ENCODE results near the gene ACTR1B. TPM values are rescaled to one million over a fixed set of nuclear protein-coding genes. Genes with fewer than 3 reads are reported as not detected.
A peak's percentile ranks its signal among the peaks of the same experiment; 100 is the strongest.
"Not testable (repeated sequence)": the region's sequence is repeated elsewhere in the genome, so short reads cannot be mapped to it uniquely, and the experiment has no call there.

ACTR1B gene
- total RNA-seq (2014; rRNA removed; shearing (Covaris generic)) = 57.6 and 68.4 TPM in 2 replicates

DNA sequence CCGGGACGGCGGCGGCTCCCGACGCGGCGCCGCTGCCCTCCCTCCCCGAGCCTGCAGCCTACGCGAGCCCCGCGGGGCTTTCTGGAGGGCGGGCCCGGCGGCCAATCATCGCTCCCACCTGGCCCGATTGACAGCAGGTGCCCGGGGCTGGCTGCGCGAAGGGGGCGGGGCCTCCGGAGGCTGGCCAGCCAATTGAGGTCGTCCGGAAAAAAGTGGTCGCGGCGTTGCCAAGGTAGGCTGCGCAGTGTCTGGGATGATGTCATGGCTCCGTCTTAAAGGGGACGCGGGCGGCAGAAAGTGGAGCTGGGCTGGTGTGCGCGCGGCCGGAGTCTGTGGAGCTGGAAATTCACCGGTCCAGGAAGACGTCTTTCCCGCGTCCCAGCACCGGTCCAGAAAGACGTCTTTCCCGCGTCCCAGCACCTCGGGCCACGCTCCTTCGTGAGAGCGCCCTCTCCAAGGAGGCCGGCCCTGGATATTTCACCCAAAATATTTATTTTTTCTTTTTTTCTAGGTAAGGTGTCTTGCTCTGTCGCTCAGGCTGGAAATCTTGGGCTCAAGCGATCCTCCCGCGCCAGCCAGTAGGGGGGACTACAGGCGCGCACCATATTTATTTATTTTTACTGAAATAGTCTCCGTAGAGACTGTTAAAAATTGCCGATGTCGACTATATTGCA is at the start of gene ACTR1B:
ACTR1B (minus strand) TSS at position 83 of the 674 bp plus-strand sequence. CDS start 154 bp downstream, outside the sequence.
- in situ Hi-C loops (cut with HindIII; ENCODE audit: low sequenced_read_pairs) = no loop called here
- DNase-seq (ENCODE audit: low spot score) = peak; percentile 99

DNA sequence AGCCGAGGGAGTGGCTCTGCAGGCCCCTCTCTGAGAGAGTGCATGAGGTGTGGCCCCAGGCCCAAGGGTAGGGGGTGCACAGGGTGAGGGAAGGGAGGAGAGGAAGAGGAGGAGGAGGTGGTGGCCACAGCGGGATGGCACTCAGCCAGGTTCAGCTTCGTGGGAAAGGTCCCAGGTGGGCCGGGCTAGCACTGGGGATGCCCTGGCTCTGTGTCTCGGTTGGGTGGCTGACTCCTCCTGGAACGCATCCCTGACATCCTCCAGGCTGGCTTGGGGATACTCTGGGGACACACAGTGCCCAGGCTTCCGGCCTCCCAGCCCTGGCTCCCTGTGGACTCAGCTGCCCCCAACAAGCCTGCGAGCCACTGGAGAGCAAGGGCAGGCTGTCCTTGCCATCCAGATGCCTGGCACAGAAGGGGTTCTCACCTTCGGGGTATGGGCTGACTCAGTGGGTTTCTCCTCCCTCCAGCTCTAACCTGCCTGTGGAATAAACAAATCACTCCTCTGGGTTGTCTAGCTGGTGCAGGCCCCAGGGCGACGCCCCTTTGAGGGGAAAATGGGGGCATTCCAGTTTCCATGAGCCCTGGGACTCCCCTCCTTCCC is 49.0 kb upstream of the ACTR1B start:
- in situ Hi-C loops (cut with HindIII; ENCODE audit: low sequenced_read_pairs) = no loop called here

DNA sequence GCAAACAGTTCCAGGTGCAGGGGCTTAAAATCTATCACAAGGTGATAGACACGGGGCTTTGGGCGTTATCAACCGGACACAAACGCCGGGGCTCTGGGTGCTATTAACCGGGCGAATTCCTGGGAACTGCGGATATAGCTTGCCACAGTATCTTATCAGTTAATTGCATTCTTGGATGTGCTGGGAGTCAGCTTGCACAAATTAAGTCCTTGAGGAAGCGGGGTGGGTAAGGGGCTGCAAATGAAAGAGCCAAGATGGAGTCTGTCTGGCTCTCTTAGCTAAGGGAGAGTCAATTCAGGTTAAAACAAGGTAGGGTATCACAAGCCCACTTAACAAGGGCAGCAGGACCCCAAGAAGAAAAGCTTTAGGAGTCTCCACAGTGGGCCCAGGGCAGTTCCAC is 48.3 kb upstream of the ACTR1B start:
- in situ Hi-C loops (cut with HindIII; ENCODE audit: low sequenced_read_pairs) = not testable (repeated sequence)

More for the DNA sequence above, 49.0 kb upstream of the ACTR1B start:
- no peak for DNase-seq (ENCODE audit: low spot score)

GRCh38 chr2:97711394-97711711 is 47.5 kb upstream of the ACTR1B start:
- in situ Hi-C loops (cut with HindIII; ENCODE audit: low sequenced_read_pairs) = no loop called here
- no peak for DNase-seq (ENCODE audit: low spot score)

More for the DNA sequence above, 48.3 kb upstream of the ACTR1B start:
- DNase-seq (ENCODE audit: low spot score) = not testable (repeated sequence)

- no peak for DNase-seq (ENCODE audit: low spot score)
- in situ Hi-C loops (cut with HindIII; ENCODE audit: low sequenced_read_pairs) = no loop called here
Measured at GRCh38 chr2:97708608-97709007, 44.8 kb upstream of the ACTR1B start.

DNA sequence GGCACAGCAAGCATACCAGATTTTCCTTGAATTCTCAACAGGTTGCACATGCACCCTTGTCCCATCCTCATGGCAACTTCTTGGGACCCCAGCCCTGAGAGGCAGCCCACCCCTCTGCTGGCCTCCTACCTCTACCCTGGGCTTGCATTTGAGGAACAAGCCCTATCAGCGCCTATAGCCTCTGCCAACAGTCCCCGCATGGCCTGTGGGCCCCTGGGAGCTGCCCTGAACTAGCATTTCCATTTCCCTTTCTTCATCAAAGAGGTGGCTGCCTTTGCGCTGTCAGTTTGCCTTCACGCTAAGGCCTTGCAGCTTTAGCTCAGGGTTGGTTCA is 44.2 kb upstream of the ACTR1B start:
- no peak for DNase-seq (ENCODE audit: low spot score)
- in situ Hi-C loops (cut with HindIII; ENCODE audit: low sequenced_read_pairs) = no loop called here

DNA sequence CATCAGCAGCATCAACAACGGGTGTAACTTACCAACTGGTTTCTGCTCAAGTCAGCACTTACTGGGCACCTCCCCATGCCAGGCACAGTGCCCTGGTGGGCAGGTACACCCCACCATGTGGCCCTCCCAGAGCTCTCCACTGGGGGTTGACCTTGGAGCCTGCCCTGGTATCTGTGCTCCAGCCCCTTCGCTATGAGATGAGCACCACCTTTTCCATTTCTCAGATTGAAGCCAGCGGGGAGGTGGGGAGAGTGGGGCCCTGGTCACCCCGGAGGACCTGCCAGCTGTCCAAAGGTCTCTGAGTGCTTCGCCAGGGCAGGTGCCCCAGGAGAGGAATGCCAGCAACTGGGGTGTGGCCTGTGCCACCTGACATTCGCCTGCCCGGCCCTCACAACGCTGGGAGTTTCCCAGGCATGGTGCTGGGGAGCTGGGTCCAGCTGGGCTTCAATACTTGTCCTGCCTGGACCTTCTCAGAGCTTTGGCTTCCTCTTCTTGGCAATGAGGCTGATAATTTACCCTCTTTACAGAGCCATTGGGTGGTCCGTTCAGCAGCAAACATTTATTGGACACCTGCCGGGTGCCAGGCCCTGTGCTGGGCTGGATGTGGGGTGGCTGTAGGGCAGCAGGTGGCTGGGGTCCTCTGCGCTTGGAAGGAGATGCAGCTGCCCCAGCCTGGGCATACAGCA is 43.7 kb upstream of the ACTR1B start:
- no peak for DNase-seq (ENCODE audit: low spot score)
- in situ Hi-C loops (cut with HindIII; ENCODE audit: low sequenced_read_pairs) = no loop called here

GRCh38 chr2:97706708-97707345 is 43.0 kb upstream of the ACTR1B start:
- DNase-seq (ENCODE audit: low spot score) = no peak

DNA sequence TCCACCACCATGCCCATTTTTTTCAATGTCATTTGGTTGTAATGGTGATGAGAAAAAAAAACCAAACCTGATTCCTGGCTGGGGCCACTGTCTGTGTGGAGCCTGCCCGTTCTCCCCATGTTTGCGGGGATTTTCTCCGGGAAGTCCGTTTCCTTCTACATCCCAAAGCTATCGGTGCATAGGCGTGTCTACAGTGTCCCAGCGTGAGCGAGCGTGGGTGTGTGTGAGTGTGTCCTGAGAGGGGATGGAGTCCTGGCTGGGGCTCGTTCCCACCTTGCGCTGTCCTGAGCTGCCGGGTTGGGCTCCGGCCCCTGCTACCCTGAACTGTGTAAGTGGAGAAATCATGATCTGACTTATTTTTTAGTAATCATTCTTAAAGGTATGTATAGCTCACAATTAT is 42.3 kb upstream of the ACTR1B start:
- in situ Hi-C loops (cut with HindIII; ENCODE audit: low sequenced_read_pairs) = no loop called here
- DNase-seq (ENCODE audit: low spot score) = no peak

More at GRCh38 chr2:97706708-97707345, 43.0 kb upstream of the ACTR1B start:
- in situ Hi-C loops (cut with HindIII; ENCODE audit: low sequenced_read_pairs) = no loop called here

DNA sequence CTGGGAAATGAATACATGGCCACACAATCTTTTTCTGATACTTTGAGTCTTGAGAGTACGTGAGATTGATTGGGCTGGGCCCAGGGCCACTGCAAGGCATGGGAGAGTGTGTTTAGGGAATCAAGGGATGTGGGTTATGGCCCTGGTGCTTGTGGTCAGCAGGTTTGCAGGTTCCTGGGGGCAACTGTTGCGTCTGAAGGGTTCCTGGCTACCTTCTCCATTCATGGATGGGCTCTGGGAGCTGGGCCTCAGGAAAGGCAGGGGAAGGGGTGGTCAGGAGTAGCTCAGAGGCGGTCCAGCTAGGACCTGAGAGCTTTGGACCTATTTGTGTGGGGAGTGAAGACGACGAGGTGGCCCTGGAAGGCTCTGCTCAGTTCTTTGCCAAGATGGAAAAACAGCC is 41.1 kb upstream of the ACTR1B start:
- no peak for DNase-seq (ENCODE audit: low spot score)
- in situ Hi-C loops (cut with HindIII; ENCODE audit: low sequenced_read_pairs) = no loop called here

- no peak for DNase-seq (ENCODE audit: low spot score)
- in situ Hi-C loops (cut with HindIII; ENCODE audit: low sequenced_read_pairs) = no loop called here
Measured at GRCh38 chr2:97703741-97704140, 39.9 kb upstream of the ACTR1B start.

DNA sequence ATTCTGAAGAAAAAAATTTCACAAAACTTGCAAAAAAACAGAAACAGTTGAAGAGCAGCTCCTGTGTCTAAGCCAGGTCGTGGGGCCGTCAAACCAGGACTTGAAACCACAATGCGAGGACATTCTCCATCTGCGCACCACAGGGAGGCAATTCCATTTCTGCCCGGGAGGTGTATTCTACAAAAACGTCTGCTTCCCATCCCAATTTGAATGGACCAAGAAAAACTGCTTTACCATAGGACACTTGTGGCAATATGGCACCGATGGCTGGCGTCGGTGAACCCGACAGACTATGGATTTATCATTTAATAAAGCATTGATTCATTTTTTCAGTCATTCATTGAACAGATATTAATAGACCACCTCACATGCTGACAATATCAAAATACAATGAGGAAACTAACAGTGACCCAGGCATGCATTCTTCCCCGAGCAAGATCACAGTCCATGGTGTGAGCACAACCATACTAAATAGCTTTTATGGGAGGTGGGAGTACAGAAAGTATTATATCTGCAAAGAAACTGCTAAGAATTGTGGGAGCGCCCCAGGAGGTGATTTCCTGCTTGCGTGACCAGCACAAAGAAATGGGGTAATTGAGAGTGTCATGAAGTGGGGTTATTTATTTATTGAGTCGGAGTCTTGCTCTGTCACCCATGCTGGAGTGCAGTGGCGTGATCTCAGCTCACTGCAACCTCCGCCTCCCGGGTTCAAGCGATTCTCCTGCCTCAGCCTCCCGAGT is 39.1 kb upstream of the ACTR1B start:
- peak; percentile 2 for DNase-seq (ENCODE audit: low spot score)
- in situ Hi-C loops (cut with HindIII; ENCODE audit: low sequenced_read_pairs) = no loop called here

DNA sequence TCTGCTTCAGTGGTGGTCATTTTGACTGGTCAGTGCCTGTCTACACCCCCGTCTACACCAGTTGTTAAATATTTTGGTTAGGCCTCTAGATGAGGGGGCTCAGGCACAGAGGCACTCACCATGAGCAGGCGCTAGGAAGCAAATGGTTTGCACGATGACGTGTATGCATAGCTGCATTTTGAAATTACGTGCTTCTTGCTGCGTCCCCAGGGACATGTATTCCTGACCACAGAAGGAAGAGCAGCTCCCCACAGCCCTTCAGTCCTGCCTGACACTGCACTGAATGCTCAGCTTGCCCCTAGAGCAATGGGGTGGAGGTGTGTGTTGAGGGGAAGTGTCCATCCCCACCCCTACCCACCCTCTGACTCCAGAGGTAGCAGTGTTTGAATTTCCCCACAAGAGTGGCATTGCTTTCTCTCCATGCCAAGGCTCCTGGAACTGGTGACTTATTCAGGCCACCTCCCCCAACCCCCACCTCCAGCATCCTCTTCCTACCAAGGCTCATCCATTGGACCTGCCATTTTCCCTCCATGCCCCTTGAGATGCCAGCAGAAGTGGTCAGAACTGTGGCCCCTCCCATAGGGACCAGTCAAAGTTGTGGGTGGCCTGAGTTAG is 38.1 kb upstream of the ACTR1B start:
- in situ Hi-C loops (cut with HindIII; ENCODE audit: low sequenced_read_pairs) = no loop called here
- DNase-seq (ENCODE audit: low spot score) = no peak

DNA sequence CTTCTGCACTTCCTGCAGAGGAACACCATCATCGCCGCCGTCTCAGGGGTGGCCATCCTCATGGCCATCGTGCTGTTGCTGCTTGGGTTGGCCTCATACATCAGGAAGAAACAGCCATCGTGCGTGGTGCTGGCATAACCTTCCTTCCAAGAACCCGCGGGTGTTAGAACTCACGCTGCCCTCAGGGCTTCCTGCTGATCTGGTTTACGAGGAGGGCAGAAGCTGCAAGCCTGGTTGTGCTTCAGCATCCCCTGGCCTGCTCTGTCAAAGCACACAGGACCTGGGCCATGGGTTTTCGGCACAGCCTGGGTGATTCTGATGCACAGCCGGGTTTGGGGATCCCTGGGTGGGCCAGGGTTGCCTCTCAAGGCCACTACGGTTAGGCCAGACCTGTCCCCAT is 37.3 kb upstream of the ACTR1B start:
- no peak for DNase-seq (ENCODE audit: low spot score)
- in situ Hi-C loops (cut with HindIII; ENCODE audit: low sequenced_read_pairs) = no loop called here

DNA sequence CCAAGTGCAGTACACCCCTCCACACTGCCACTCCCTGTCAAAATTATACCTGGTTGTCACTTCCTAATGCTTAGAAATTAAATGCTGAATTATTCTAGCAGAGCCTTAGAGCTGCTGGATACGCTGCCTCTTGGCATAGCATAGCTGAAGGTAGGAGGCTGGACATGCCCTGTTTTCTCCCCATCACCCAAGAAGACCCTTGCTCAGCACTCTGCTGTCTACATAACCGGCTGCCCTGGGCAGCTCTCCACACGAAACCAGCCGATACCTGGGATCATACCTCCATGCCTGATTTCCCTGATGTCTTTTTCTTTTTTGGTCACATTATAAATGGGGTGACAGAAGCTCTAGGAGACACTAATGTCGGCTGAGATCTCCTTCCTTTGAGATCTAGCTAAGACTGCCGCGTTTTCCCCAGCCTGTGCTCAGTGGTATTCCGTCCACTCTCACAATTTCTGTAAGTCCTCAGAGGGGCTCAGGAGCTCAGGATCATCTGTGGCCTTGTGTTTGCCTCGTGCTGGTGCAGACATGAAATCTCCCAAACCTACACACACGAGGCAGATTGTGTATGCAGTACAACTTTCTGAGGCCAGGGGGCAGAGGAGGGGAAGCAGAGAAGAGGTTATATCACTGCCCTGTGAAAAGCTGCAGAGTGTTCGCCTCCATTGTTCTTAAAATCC is 36.1 kb upstream of the ACTR1B start:
- DNase-seq (ENCODE audit: low spot score) = peak; percentile 64
- in situ Hi-C loops (cut with HindIII; ENCODE audit: low sequenced_read_pairs) = no loop called here

DNA sequence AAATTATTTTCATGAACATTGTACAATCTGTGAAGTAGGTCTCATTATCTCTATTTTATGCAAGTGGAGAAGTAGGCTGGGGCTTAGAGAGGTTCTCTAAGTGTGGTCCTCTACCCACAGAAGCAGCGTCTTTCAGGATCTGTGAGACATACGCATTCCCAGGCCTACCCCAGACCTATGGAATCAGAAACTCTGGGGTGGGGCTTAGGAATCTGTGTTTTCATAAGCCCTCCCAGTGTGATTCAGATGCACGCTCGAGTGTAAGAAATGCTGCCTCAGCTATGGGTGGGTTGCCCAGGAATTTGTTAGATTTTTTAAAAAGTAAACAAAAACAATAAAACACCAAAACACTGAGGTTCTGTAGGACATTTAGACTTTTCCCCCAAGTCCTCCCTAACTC is 34.7 kb upstream of the ACTR1B start:
- DNase-seq (ENCODE audit: low spot score) = no peak
- in situ Hi-C loops (cut with HindIII; ENCODE audit: low sequenced_read_pairs) = no loop called here

GRCh38 chr2:97697252-97698235 is 33.7 kb upstream of the ACTR1B start:
- in situ Hi-C loops (cut with HindIII; ENCODE audit: low sequenced_read_pairs) = no loop called here
- peak; percentile 91 for DNase-seq (ENCODE audit: low spot score)

Measured in G401 (cell line).